ENCODE measurements around the gene COL26A1.
"Not testable (repeated sequence)": the region's sequence is repeated elsewhere in the genome, so short reads cannot be mapped to it uniquely, and the experiment has no call there.

COL26A1 gene

GRCh38 chr7:101556453-101556968 is 193.8 kb downstream of the COL26A1 start:
- in situ Hi-C loops (cut with MboI; ENCODE audit: low pct_unique_long_range_greater_than_20kb, low sequenced_read_pairs), result loop anchor here (25.0 kb wide), 2 partner anchors 706 to 906 kb away; partner anchors contain the start of genes ALKBH4 and LRWD1
- DNase-seq, result no peak

GRCh38 chr7:101557421-101557820 is 194.7 kb downstream of the COL26A1 start:
- in situ Hi-C loops (cut with MboI; ENCODE audit: low pct_unique_long_range_greater_than_20kb, low sequenced_read_pairs), result loop anchor here (25.0 kb wide), 2 partner anchors 705 to 905 kb away; partner anchors contain the start of genes ALKBH4 and LRWD1
- no peak for DNase-seq

DNA sequence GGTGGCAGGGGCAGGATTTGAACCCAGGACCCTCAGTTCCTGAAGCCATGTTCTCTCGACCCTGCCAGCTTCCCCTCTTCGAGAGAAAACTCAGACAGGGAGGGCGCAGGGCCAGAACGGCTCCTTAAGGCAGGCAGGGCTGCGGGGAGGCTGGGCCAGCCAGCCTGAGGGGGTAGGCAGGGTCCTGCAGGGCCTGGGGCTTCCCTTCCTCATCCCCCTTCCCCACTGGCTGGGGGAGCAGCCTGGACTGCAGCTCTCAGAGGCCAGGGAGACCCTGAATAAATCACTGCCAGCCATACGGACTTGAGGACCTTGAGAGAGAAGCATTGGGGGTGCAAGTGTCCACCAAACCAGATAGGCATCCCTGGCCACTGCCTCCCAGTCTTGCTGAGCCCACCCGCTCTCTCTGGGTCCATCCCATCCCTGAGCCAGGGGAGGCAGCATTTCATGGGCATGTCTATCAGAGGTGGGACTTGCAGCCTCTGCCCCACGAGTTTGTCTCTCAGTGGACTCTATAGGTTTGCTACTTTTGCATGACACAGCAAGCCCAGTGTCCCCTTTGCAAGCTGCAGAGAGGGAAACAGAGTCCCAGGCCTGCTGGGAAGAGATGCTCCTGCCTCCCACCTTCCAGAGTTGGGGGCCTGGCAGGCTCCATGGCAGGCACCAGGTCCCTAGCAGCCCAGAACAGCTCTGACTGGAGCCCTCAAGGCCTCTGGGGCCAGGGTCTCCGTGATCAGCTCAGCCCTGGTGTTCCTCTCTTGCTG is 195.5 kb downstream of the COL26A1 start:
- in situ Hi-C loops (cut with MboI; ENCODE audit: low pct_unique_long_range_greater_than_20kb, low sequenced_read_pairs), result loop anchor here (25.0 kb wide), 2 partner anchors 704 to 904 kb away; partner anchors contain the start of genes ALKBH4 and LRWD1
- no peak for DNase-seq

- in situ Hi-C loops (cut with MboI; ENCODE audit: low pct_unique_long_range_greater_than_20kb, low sequenced_read_pairs), result loop anchor here (25.0 kb wide), 2 partner anchors 703 to 903 kb away; partner anchors contain the start of genes ALKBH4 and LRWD1
- no peak for DNase-seq
These were observed 196.2 kb downstream of the COL26A1 start for GRCh38 chr7:101558742-101559325.

GRCh38 chr7:101559586-101559985 is 196.9 kb downstream of the COL26A1 start:
- in situ Hi-C loops (cut with MboI; ENCODE audit: low pct_unique_long_range_greater_than_20kb, low sequenced_read_pairs), result loop anchor here (25.0 kb wide), 2 partner anchors 703 to 903 kb away; partner anchors contain the start of genes ALKBH4 and LRWD1
- no peak for DNase-seq

GRCh38 chr7:101560021-101560420 is 197.3 kb downstream of the COL26A1 start:
- in situ Hi-C loops (cut with MboI; ENCODE audit: low pct_unique_long_range_greater_than_20kb, low sequenced_read_pairs), result loop anchor here (25.0 kb wide), 2 partner anchors 702 to 902 kb away; partner anchors contain the start of genes ALKBH4 and LRWD1
- not testable (repeated sequence) for DNase-seq

DNA sequence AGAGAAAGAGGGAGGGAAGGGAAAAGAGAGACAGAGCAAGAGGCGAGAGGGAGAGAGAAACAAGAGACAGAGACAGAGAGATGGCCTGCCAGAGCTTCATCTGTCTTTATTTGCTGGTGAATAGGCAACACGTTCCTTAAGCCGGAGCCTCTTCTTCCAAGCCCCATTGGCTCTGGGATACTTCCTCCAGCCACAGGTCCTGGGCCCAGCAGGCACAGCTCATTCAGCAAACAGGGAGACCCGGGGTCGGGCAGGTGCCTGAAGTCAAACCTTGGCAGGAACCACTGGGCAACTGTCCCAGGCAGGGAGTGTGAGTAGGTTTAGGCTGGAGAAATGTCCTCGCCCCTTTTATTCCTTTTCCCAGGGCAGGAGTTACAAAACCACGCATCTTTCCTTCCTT is 198.2 kb downstream of the COL26A1 start:
- in situ Hi-C loops (cut with MboI; ENCODE audit: low pct_unique_long_range_greater_than_20kb, low sequenced_read_pairs), result loop anchor here (25.0 kb wide), 2 partner anchors 701 to 901 kb away; partner anchors contain the start of genes ALKBH4 and LRWD1
- DNase-seq, result no peak

DNA sequence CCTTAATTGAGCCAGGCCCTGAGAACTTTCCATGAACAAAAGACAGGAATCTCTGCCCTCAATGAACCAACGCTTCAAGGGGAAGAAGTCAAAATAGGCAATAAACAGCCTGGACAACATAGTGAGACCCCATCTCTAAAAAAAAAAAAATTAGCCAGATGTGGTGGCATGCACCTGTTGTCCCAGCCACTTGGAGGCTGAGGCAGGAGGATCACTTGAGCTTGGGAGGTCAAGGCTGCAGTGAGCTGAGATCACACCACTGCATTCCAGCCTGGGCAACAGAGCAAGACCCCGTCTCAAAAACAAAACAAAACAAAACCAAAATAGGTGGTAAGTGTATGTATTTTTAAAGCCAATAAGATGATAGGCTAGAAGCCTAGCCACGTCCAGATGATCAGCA is 198.6 kb downstream of the COL26A1 start:
- in situ Hi-C loops (cut with MboI; ENCODE audit: low pct_unique_long_range_greater_than_20kb, low sequenced_read_pairs), result loop anchor here (25.0 kb wide), 2 partner anchors 701 to 901 kb away; partner anchors contain the start of genes ALKBH4 and LRWD1
- not testable (repeated sequence) for DNase-seq

- DNase-seq, result no peak
- in situ Hi-C loops (cut with MboI; ENCODE audit: low pct_unique_long_range_greater_than_20kb, low sequenced_read_pairs), result loop anchor here (25.0 kb wide), 2 partner anchors 700 to 900 kb away; partner anchors contain the start of genes ALKBH4 and LRWD1
These were observed 200.0 kb downstream of the COL26A1 start for GRCh38 chr7:101562531-101563197.

DNA sequence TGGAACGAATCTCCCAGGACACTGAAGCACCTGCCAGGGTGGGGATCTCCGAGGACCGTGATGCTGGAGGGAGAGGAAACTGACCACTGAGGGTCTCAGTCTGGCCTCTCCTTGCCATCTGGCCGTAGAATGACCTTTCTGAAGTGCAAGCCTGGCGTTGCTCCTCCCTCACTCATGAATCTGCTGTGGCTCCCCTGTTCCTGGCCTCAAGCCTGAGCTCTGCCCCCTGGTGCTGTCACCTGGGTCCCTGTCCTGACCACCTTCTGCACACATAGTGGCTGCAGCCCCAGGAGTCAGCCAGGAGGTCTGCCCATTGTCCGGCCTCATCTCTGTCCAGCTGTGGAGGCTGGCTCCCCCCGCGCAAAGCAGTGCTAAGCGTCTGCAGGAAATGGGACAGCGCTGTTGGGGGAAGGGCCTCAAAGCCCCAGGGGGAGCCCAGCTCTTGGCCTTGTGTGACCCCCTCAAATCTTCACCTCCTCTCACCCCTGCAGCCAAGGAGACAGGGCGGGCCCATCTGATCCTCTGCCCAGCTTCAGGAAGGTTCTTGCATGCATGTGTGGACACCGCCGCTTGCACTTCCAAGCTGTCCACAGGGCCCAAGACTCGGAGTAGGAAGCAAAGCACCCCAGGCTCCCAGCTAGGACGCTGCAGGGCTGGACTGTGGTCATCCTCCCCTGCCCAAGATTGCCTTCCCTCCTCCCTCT is 200.7 kb downstream of the COL26A1 start:
- in situ Hi-C loops (cut with MboI; ENCODE audit: low pct_unique_long_range_greater_than_20kb, low sequenced_read_pairs), result loop anchor here (25.0 kb wide), 2 partner anchors 699 to 899 kb away; partner anchors contain the start of genes ALKBH4 and LRWD1
- no peak for DNase-seq

DNA sequence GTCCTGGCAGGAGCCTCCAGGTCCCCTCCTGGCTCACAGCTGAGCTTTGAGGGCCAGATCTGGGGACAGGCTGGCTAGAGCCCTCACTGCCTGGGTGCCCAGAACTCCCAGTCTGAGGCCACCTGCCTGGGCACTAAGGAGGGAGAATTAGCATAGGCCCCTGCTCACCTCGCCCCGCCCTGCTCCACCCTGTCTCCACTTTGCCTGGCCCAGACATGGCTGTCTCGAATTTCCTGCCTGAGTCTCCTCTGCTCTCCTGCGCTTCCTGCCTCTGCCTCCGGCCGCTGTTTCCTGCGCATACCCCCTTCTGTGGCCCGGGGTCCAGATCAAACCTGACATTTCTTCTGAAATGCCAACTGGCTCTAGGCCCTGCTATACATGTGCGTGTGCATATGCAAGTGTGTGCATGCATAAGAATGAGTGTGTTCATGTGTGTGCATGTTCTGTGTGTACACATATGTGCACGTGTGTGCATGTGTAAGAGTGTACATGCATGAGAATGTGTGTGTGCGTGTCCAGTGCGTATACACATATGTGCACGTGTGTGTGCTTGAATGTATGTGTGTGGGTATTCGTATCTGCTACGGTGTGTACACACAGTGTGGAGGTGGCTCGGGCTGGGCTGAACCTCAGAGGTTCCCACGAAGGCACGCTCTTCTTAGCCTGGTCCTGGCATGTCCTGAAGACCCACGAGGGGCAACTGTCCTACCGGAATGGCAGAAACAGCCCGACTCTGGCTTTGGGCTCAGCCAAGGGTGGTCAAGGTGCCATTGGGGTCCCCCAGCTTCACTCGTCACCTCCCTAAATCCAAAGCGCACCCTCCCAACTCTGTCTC is 201.5 kb downstream of the COL26A1 start:
- in situ Hi-C loops (cut with MboI; ENCODE audit: low pct_unique_long_range_greater_than_20kb, low sequenced_read_pairs), result loop anchor here (25.0 kb wide), 2 partner anchors 698 to 898 kb away; partner anchors contain the start of genes ALKBH4 and LRWD1
- no peak for DNase-seq

DNA sequence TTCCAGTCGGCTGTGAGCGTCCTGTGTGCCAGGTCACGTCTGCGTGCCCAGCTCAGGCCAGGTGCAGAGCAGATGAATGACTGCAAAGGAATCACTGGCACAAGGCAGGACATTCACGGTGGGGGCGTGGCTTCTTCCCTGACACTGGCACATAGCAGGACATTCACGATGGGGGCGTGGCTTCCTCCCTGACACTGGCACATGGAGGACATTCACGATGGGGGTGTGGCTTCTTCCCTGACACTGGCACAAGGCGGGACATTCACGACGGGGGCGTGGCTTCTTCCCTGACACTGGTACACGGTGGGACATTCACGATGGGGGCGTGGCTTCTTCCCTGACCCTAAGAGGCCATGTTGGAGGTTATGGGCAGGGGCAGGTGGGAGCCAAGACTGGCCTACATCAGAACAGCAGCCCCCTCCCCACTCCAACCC is 202.1 kb downstream of the COL26A1 start:
- no peak for DNase-seq
- in situ Hi-C loops (cut with MboI; ENCODE audit: low pct_unique_long_range_greater_than_20kb, low sequenced_read_pairs), result loop anchor here (25.0 kb wide), 2 partner anchors 698 to 898 kb away; partner anchors contain the start of genes ALKBH4 and LRWD1

- in situ Hi-C loops (cut with MboI; ENCODE audit: low pct_unique_long_range_greater_than_20kb, low sequenced_read_pairs), result loop anchor here (25.0 kb wide), 2 partner anchors 697 to 897 kb away; partner anchors contain the start of genes ALKBH4 and LRWD1
- no peak for DNase-seq
These were observed 203.0 kb downstream of the COL26A1 start for GRCh38 chr7:101565601-101566209.

GRCh38 chr7:101567230-101567629 is 204.6 kb downstream of the COL26A1 start:
- DNase-seq, result no peak
- in situ Hi-C loops (cut with MboI; ENCODE audit: low pct_unique_long_range_greater_than_20kb, low sequenced_read_pairs), result loop anchor here (25.0 kb wide), 2 partner anchors 695 to 895 kb away; partner anchors contain the start of genes ALKBH4 and LRWD1

- DNase-seq, result no peak
- in situ Hi-C loops (cut with MboI; ENCODE audit: low pct_unique_long_range_greater_than_20kb, low sequenced_read_pairs), result loop anchor here (25.0 kb wide), 2 partner anchors 690 to 890 kb away; partner anchors contain the start of genes ALKBH4 and LRWD1
These were observed 209.5 kb downstream of the COL26A1 start for GRCh38 chr7:101572156-101572555.

DNA sequence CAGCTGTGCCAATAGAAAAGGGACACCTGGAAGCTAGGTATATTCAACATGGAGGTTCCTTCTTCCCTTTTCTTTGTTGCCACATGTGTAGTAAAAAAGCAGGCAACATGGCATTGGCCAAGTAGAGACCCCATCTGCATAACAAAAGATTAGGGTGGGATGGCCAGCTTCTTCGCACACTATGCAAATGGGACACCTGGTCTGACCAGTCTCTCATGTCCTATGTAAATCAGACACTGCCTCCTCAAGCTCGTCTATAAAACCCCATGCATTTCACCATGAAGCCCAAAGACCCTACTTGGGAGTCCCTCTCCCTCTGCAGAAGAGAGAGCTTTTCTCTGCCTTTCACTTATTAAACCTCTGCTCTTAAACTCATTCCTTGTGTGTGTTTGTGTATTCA is 212.5 kb downstream of the COL26A1 start:
- no peak for DNase-seq
- in situ Hi-C loops (cut with MboI; ENCODE audit: low pct_unique_long_range_greater_than_20kb, low sequenced_read_pairs), result no loop called here

- in situ Hi-C loops (cut with MboI; ENCODE audit: low pct_unique_long_range_greater_than_20kb, low sequenced_read_pairs), result no loop called here
- no peak for DNase-seq
These were observed 213.0 kb downstream of the COL26A1 start for GRCh38 chr7:101575721-101576120.
